Natural killer cell treated with Interleukin-12 subunit alpha and Interleukin-12 subunit beta and Interleukin-15 and Interleukin-18, amount 100 ng/mL, for 72 hours (primary cell): ENCODE data around the gene C19orf33. TPM values are rescaled to one million over a fixed set of nuclear protein-coding genes. Genes with fewer than 3 reads are reported as not detected.

Experiments used
- total RNA-seq, 2 donors: library from RNA; stranded (reverse); gene quantifications; one replicate each; pipeline ENCODE4 v1.2.3, GENCODE V29; 2022

C19orf33 gene
- total RNA-seq, 2 donors from 2014 or later = not detected

Other genes starting within 250 kb of the C19orf33 start
- gene DPF1, start 80.0 kb upstream of the C19orf33 start, total RNA-seq = under 1 TPM in 1 of 2 donors, not detected in 1; 0.12 TPM
- gene PPP1R14A, start 47.9 kb upstream of the C19orf33 start, total RNA-seq = not detected
- gene SPINT2, start 39.7 kb upstream of the C19orf33 start, total RNA-seq = 1 to 10 TPM; 6.9 to 9.1 TPM
- gene YIF1B, start 11.7 kb downstream of the C19orf33 start, total RNA-seq = 10 to 100 TPM; 56.0 to 59.2 TPM
- 1 to 10 TPM; 3.7 to 7.7 TPM for gene KCNK6, start 15.6 kb downstream of the C19orf33 start, total RNA-seq
- 1 to 10 TPM; 6.1 to 9.4 TPM for gene CATSPERG, start 31.6 kb downstream of the C19orf33 start, total RNA-seq
- gene PSMD8, start 70.3 kb downstream of the C19orf33 start, total RNA-seq = 100 to 1,000 TPM; 133 to 252 TPM
- under 1 TPM in 1 of 2 donors, not detected in 1; 0.24 TPM for gene GGN, start 83.8 kb downstream of the C19orf33 start, total RNA-seq
- 1 to 10 TPM; 2.5 to 4.6 TPM for gene SPRED3, start 84.4 kb downstream of the C19orf33 start, total RNA-seq
- 10 to 100 TPM; 21.8 to 25.8 TPM for gene FAM98C, start 98.8 kb downstream of the C19orf33 start, total RNA-seq
- 1 to 10 TPM in 1 of 2 donors, not detected in 1; 1.9 TPM for gene RASGRP4, start 122.0 kb downstream of the C19orf33 start, total RNA-seq
- under 1 TPM; 0.22 to 0.33 TPM for gene RYR1, start 129.4 kb downstream of the C19orf33 start, total RNA-seq